HUDEP-2 (cell line): ENCODE data around the gene KRTAP4-6.
"Not testable (repeated sequence)": the region's sequence is repeated elsewhere in the genome, so short reads cannot be mapped to it uniquely, and the experiment has no call there.

ENCODE experiments used
- DNase-seq, 76 experiments: peaks; one replicate each; lab custom pipeline; 2025; ENCODE audit not compliant: unreplicated experiment in 76 of 76; lab: John Stamatoyannopoulos, UW

Gene KRTAP4-6

GRCh38 chr17:41140360-41141131 is at the start of gene KRTAP4-6:
Gene KRTAP4-6 (minus strand): TSS chr17:41140544. CDS start chr17:41140487, 57 bp downstream.
- no peak for DNase-seq

- not testable (repeated sequence) for DNase-seq
Observed at GRCh38 chr17:41189837-41190318, 49.5 kb upstream of the KRTAP4-6 start, which contains the start of gene KRTAP9-1. Gene KRTAP9-1 (plus strand): TSS chr17:41189887. CDS start chr17:41189887, 0 bp downstream.

DNA sequence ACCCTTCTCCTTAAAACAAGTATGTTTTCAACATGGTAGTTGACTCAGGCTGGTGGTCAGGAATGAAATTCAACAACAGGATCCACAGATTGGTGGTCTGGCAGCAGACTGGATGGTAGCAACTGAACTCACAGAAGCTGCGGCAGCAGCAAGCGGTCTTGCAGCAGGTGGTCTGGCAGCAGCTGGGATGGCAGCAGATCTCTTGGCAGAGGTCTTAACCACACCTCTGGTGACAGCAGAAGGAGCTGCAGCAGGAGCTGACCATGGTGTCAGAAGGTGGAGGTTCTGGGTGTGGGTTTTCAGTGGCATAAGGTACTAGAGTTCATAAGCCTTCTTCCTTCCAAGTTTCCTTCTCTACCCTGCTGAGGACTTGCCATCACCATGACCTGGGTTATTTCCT is 46.5 kb upstream of the KRTAP4-6 start:
- DNase-seq, result no peak

DNA sequence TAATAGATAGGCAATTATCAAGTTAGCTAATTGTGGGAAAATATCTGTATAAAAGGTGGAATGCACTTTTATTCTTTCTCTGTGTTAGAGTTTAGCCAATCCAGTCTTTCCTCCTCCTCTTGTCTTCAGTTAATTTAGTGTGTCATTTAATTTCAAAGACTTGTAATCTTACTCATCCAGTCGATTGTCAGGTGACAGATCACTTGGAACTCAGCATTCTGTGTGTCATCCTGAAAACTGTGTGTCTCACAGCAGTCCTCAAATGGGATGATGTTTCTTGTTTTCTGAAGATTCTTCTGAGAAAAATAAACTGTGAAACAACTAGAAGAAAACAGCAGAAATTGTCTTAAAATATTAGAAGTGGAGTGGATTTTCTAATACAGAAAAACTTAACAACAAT is 44.7 kb upstream of the KRTAP4-6 start:
- no peak for DNase-seq

- no peak for DNase-seq
Observed at GRCh38 chr17:41184480-41184961, 44.2 kb upstream of the KRTAP4-6 start, which contains the start of gene KRTAP4-1. Gene KRTAP4-1 (minus strand): TSS chr17:41184911. CDS start chr17:41184854, 57 bp downstream.

GRCh38 chr17:41178843-41179616 is 38.7 kb upstream of the KRTAP4-6 start:
- no peak for DNase-seq

DNA sequence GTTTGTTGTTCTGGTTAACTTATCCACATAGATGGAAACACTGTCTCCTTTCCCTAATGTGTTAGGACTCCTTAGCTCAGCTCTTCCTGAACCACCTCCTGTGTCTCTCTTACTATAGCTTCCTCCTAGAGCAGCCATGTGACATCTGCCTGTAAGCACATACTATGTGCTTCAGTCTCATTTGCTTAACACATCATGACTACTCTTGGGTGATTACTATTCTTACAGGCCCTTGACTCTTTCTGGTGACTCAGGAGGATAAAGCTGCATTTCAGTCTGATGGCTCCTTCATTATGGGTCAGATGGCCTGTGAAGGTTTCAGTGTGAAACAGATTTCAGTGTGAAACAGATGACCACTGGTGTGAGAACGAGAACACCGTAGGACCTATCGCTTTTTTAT is 38.0 kb upstream of the KRTAP4-6 start:
- no peak for DNase-seq

DNA sequence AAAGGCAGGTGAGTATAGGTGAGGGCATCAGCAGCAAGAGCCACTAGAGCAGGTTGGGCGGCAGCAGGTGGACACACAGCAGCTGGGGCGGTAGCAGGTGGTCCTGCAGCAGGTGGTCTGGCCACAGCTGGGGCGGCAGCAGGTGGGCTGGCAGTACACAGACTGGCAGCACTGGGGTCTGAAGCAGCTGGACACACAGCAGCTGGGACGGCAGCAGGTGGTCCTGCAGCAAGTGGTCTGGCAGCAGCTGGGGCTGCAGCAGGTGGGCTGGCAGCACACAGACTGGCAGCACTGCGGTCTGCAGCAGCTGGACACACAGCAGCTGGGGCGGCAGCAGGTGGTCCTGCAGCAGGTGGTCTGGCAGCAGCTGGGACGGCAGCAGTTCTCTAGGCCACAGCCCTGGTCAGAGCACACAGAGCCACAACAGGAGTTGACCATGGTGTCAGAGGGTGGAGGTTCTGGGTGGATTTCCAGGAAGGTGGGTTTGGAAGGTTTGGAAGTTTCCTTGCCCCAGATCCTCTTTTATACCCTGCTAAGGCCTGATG is 37.5 kb upstream of the KRTAP4-6 start, which contains the start of gene KRTAP4-2:
KRTAP4-2 (minus strand) TSS at position 495 of the 545 bp plus-strand sequence; CDS start at position 438, 57 bp downstream.
- no peak for DNase-seq

- DNase-seq, result no peak
Observed at GRCh38 chr17:41176744-41177387, 36.5 kb upstream of the KRTAP4-6 start.

DNA sequence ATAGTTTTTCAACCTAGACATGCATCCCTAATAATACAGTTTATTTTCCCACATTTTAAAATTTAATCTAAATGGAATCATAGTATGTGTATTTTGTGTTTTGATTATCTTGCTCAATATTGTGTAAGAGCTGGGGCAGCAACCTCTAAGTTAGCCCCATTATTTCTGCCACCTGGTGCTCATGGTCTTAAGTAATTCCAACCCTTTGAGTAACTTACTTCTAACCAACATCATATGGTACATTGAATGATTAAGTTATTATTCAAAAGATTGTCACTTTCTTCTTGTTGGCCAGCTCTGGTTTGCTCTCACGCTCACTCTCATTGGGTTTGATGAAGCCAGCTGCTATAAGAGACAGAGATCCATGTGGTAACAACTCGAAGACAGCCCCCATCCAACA is 31.5 kb upstream of the KRTAP4-6 start:
- no peak for DNase-seq

GRCh38 chr17:41168121-41168520 is 27.8 kb upstream of the KRTAP4-6 start, which contains the start of gene KRTAP4-3:
Gene KRTAP4-3 (minus strand): TSS chr17:41168221. CDS start chr17:41168172, 49 bp downstream.
- no peak for DNase-seq

DNA sequence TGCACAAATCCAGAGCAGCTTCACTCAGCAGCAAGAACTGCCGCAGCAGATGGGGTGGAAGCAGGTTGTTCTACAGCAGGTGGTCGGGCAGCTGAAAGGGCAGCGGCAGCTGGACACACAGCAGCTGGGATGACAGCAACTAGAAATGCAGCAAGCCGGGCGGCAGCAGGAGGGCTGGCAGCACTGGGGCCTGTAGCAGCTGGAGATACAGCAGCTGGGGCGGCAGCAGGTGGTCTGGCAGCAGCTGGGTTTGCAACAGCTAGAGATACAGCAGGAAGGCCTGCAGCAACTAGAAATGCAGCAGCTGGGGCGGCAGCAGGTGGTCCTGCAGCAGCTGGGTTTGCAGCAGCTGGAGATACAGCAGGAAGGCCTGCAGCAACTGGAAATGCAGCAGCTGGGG is 27.2 kb upstream of the KRTAP4-6 start:
- no peak for DNase-seq

DNA sequence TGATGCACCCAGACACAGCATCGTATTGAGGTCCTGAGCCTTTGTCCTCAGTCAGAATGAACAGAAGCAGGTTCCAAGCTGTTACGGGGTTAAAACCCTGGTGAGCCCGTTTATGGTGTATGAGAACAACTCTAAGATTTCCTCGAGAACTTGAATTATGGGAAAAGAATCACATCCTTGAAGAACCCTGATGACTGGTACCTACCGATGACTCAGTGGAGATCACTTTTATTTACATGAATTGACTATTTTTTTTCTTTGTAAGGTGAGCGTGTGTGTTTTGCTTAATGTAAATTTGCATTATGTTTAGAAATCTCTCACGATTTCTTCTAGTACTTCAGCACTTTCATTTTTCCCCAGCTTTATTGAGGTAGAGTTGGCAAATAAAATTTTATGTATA is 23.5 kb upstream of the KRTAP4-6 start:
- DNase-seq, result no peak

- DNase-seq, result no peak
Observed at GRCh38 chr17:41160648-41161047, 20.3 kb upstream of the KRTAP4-6 start, which contains the start of gene KRTAP4-4. Gene KRTAP4-4 (minus strand): TSS chr17:41160748. CDS start chr17:41160691, 57 bp downstream.

- DNase-seq, result not testable (repeated sequence)
Observed at GRCh38 chr17:41160190-41160589, 19.8 kb upstream of the KRTAP4-6 start.

- no peak for DNase-seq
Observed at GRCh38 chr17:41153856-41154255, 13.5 kb upstream of the KRTAP4-6 start.

DNA sequence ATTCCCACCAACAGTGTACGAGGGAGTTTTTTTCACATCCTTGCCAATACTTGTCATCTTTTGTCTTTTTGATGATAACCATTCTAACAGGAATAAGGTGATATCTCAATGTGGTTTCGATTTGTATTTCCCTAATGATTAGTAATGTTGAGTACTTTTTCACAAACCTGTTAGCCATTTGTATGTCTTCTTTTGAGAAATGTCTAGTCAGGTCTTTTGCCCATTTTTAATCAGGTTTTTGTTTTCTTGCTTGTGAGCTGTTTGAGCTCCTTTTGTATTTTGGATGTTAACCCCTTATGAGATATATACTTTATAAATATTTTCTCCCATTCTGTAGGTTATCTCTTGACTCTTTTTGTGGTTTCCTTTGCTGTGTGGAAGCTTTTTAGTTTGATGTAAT is 11.2 kb upstream of the KRTAP4-6 start:
- no peak for DNase-seq

- no peak for DNase-seq
Observed at GRCh38 chr17:41150026-41150425, 9.7 kb upstream of the KRTAP4-6 start.

GRCh38 chr17:41149652-41149985 is 9.3 kb upstream of the KRTAP4-6 start, which contains the start of gene KRTAP4-5:
Gene KRTAP4-5 (minus strand): TSS chr17:41149825. CDS start chr17:41149767, 58 bp downstream.
- no peak for DNase-seq

DNA sequence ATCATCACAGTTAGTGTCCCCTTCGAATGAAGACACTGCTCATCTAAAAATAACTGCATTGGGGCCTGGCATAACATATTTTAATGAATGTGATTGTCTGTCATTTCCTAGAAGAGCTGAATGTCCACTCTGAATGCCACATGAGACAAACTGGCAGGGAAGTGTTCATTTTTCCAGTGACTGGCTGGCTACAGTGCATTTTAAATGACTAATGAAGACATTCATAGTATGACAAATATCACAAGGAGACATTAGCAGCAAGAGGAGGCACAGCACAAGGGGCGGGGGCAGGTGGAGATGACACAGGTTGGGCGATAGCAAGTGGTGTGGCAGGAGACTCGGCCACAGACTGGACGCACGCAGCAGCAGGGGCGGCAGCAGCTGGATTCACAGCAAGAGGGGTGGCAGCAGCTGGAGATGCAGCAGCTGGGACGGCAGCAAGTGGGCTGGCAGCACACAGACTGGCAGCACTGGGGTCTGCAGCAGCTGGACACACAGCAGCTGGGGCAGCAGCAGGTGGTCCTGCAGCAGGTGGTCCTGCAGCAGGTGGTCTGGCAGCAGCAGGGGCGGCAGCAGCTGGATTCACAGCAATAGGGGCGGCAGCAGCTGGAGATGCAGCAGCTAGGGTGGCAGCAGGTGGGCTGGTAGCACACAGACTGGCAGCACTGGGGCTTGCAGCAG is 8.8 kb upstream of the KRTAP4-6 start:
- DNase-seq, result not testable (repeated sequence)
